HepG2 (cell line): ENCODE results near the gene PTGER3. TPM values are rescaled to one million over a fixed set of nuclear protein-coding genes. Genes with fewer than 3 reads are reported as not detected.

Experiments
- EED ChIP-seq: sonication (generic); formaldehyde crosslinking; IDR thresholded peaks from 2 replicates; pipeline ENCODE4 v1.5.0; 2020; ENCODE audit warnings: mild to moderate bottlenecking, missing genetic modification reagents
- FOXM1 ChIP-seq: sonication (generic); formaldehyde crosslinking; IDR thresholded peaks from 2 replicates; pipeline ENCODE4 v1.5.0; 2020; ENCODE audit warnings: missing genetic modification reagents
- KLF15 ChIP-seq: sonication (generic); formaldehyde crosslinking; IDR thresholded peaks from 2 replicates; pipeline ENCODE4 v1.8.1; 2023; ENCODE audit warnings: borderline replicate concordance, mild to moderate bottlenecking, inconsistent platforms, missing genetic modification reagents, mixed read lengths
- KLF6 ChIP-seq: IDR thresholded peaks from 2 replicates; pipeline ENCODE4 v1.8.0; 2016; ENCODE audit warnings: missing biosample characterization, missing genetic modification reagents
- NCOA1 ChIP-seq: sonication (generic); formaldehyde crosslinking; IDR thresholded peaks from 2 replicates; pipeline ENCODE4 v1.9.0; 2021; ENCODE audit warnings: missing genetic modification reagents
- PHF5A ChIP-seq: IDR thresholded peaks from one replicate; pipeline ENCODE4 v1.6.1; 2018; ENCODE audit warnings: low read depth, missing genetic modification reagents; ENCODE audit not compliant: unreplicated experiment
- SP140L ChIP-seq: sonication (generic); formaldehyde crosslinking; IDR thresholded peaks from 2 replicates; pipeline ENCODE4 v1.4.0; 2020; ENCODE audit warnings: missing genetic modification reagents, borderline replicate concordance
- ZBTB26 ChIP-seq: IDR thresholded peaks from 2 replicates; pipeline ENCODE4 v1.6.1; 2016; ENCODE audit warnings: missing compliant biosample characterization, missing genetic modification reagents, borderline replicate concordance
- ZFP82 ChIP-seq: sonication (generic); formaldehyde crosslinking; IDR thresholded peaks from 2 replicates; pipeline ENCODE4 v1.5.1; 2020; ENCODE audit warnings: mild to moderate bottlenecking, missing genetic modification reagents, borderline replicate concordance
- ZIK1 ChIP-seq: sonication (generic); formaldehyde crosslinking; IDR thresholded peaks from 2 replicates; pipeline ENCODE4 v1.5.0; 2020; ENCODE audit warnings: mild to moderate bottlenecking, low read depth, missing genetic modification reagents, borderline replicate concordance
- ZNF205 ChIP-seq: IDR thresholded peaks from 2 replicates; pipeline ENCODE4 v1.6.1; 2018; ENCODE audit warnings: missing biosample characterization, missing genetic modification reagents
- ZNF24 ChIP-seq: fragments of 450-650 bp; IDR thresholded peaks from 2 replicates; pipeline ENCODE4 v1.6.1; 2017; ENCODE audit warnings: antibody characterized with exemption, mild to moderate bottlenecking
- ZNF549 ChIP-seq: sonication (generic); formaldehyde crosslinking; IDR thresholded peaks from 2 replicates; pipeline ENCODE4 v1.5.0; 2020; ENCODE audit warnings: missing genetic modification reagents
- ZNF558 ChIP-seq: sonication (generic); formaldehyde crosslinking; IDR thresholded peaks from 2 replicates; pipeline ENCODE4 v1.9.0; 2022; ENCODE audit warnings: mild to moderate bottlenecking, missing genetic modification reagents, borderline replicate concordance
- ZNF710 ChIP-seq: sonication (generic); formaldehyde crosslinking; IDR thresholded peaks from 2 replicates; pipeline ENCODE4 v1.5.0; 2020; ENCODE audit warnings: mild to moderate bottlenecking, missing genetic modification reagents, borderline replicate concordance
- ZSCAN9 ChIP-seq: IDR thresholded peaks from 2 replicates; pipeline ENCODE4 v1.6.1; 2016; ENCODE audit warnings: borderline replicate concordance
- polyA plus RNA-seq, 8 experiments: library from polyadenylated mRNA; depleted of rRNA in 3 of 8; stranded (reverse) in 7 of 8; unstranded in 1 of 8; fragments of >200 nt; fragmentation: Illumina TruSeq in 4 of 8; extraction: Trizol in 4 of 8; gene quantifications; 2 replicates each; pipeline versions ENCODE4 v1.2.1 to v1.2.3, GENCODE V29; 2011 to 2016; ENCODE audit warnings: low read depth in 4 of 8, missing spikeins in 1 of 8, mixed read lengths in 1 of 8; ENCODE audit not compliant: insufficient read depth in 1 of 8
- total RNA-seq, 5 experiments: library from RNA; depleted of rRNA; stranded (reverse); fragments of >200 nt; fragmentation: Illumina TruSeq; extraction: Trizol; gene quantifications; 2 replicates each; pipeline ENCODE4 v1.2.3, GENCODE V29; 2016; ENCODE audit warnings: low read depth in 1 of 5
- TF ChIP-seq, protein P1 (sequence below): sonication (generic); formaldehyde crosslinking; IDR thresholded peaks from 2 replicates; pipeline ENCODE4 v1.9.0; 2021; ENCODE audit warnings: missing genetic modification reagents, mild to moderate bottlenecking, borderline replicate concordance
- TF ChIP-seq, protein P2 (sequence below): sonication (generic); formaldehyde crosslinking; IDR thresholded peaks from 2 replicates; pipeline ENCODE4 v1.8.0; 2022; ENCODE audit warnings: low read depth, missing genetic modification reagents
- TF ChIP-seq, protein P3 (sequence below), 2 experiments: fragments of 450-650 bp in 1 of 2; sonication (generic) in 1 of 2; formaldehyde crosslinking; IDR thresholded peaks; 2 replicates each; pipeline versions ENCODE4 v1.5.0 to v1.8.0; 2020 to 2022; ENCODE audit warnings: mild to moderate bottlenecking in 1 of 2, missing genetic modification reagents in 1 of 2

PTGER3 gene
- total and polyA plus RNA-seq, 2 of the 13 experiments (the other 11 are each of a cell fraction or from before 2014, with no cell fraction given): 0.01 TPM; not detected in 1

DNA sequence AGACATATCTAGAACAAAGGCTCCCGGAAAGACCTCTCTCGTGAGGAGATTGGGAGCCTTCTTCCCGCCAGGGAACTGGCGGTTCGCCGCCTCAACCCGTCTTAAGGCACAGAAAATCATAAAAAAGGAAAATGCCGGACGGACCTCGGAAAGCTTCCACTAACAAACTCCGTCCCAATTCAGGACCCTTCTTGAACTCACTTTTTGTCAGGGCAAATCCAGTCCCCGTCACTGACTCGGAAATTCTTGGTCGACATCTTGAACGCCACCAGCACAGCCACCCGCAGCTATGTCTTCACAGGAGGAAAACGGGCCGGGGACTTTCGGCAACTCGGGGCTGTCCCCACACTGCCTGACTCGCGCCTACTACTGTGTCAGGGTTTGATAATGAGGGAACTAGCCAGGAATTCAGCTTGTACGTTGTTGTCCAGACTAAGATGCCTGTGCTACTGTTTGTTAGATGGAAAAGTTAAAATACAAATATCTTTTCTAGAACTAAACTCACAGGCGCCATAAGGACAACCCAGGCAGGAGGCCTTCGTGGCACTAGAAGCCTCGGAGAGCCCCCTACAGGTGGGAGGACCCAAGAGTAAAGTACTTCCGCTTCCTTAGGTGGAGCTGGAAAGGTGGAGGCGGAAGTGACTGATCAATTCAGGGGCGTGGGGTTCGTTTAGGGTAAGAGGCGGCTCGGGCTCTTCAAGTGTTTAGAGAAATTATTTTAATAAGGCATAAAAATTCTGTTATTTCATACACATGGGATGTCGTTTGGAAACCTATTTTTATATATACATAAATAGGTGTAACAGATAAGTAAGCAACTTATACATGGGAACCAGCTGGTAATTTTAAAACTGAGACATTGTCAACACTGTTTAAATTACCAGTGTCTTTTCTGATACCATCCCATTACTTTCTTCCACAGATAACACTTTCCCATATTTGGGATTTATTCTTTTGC is 33.4 kb upstream of the PTGER3 start, which contains the start of gene ZRANB2 (continued):
- no peak for TF ChIP-seq PHF5A (CRISPR knock-in tag)
- no peak for TF ChIP-seq ZSCAN9 (CRISPR knock-in tag)
- no peak for TF ChIP-seq NCOA1
- TF ChIP-seq ZNF205 (CRISPR knock-in tag): no peak; the same call in none of the 2 replicates
- TF ChIP-seq ZNF710 (CRISPR knock-in tag): no peak
- TF ChIP-seq, protein P1, sequence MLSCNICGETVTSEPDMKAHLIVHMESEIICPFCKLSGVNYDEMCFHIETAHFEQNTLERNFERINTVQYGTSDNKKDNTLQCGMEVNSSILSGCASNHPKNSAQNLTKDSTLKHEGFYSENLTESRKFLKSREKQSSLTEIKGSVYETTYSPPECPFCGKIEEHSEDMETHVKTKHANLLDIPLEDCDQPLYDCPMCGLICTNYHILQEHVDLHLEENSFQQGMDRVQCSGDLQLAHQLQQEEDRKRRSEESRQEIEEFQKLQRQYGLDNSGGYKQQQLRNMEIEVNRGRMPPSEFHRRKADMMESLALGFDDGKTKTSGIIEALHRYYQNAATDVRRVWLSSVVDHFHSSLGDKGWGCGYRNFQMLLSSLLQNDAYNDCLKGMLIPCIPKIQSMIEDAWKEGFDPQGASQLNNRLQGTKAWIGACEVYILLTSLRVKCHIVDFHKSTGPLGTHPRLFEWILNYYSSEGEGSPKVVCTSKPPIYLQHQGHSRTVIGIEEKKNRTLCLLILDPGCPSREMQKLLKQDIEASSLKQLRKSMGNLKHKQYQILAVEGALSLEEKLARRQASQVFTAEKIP: no peak
- no peak for TF ChIP-seq ZNF549 (CRISPR knock-in tag)
- no peak; the same call in 1 of the 2 replicates for TF ChIP-seq ZBTB26 (CRISPR knock-in tag)
- no peak for TF ChIP-seq FOXM1
- no peak for TF ChIP-seq KLF15
- TF ChIP-seq ZIK1 (CRISPR knock-in tag): no peak
- TF ChIP-seq ZNF24: no peak
- no peak for TF ChIP-seq EED (CRISPR knock-in tag)
- TF ChIP-seq, protein P2, sequence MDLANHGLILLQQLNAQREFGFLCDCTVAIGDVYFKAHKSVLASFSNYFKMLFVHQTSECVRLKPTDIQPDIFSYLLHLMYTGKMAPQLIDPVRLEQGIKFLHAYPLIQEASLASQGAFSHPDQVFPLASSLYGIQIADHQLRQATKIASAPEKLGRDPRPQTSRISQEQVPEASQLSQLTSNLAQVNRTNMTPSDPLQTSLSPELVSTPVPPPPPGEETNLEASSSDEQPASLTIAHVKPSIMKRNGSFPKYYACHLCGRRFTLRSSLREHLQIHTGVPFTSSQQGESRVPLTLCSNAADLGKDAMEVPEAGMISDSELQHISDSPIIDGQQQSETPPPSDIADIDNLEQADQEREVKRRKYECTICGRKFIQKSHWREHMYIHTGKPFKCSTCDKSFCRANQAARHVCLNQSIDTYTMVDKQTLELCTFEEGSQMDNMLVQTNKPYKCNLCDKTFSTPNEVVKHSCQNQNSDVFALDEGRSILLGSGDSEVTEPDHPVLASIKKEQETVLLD (CRISPR knock-in tag): no peak
- no peak for TF ChIP-seq ZFP82 (CRISPR knock-in tag)
- TF ChIP-seq ZNF558 (CRISPR knock-in tag): 0 out of 2 replicates have a peak, but pooled peaks have one; percentile 46
- TF ChIP-seq KLF6 (CRISPR knock-in tag): 0 out of 2 replicates have a peak, but pooled peaks have one; percentile 31
- TF ChIP-seq, protein P3, sequence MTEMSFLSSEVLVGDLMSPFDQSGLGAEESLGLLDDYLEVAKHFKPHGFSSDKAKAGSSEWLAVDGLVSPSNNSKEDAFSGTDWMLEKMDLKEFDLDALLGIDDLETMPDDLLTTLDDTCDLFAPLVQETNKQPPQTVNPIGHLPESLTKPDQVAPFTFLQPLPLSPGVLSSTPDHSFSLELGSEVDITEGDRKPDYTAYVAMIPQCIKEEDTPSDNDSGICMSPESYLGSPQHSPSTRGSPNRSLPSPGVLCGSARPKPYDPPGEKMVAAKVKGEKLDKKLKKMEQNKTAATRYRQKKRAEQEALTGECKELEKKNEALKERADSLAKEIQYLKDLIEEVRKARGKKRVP (CRISPR knock-in tag; IDR thresholded peaks at IDR 0.05): peak in 1 of 2 experiments; percentile 46; a peak in 1 of 4 replicates
- TF ChIP-seq SP140L (CRISPR knock-in tag): no peak
